HG03432 (cell line): ENCODE data around the gene HCFC2.

Source experiments
- ATAC-seq: cut with Tn5 transposase; IDR thresholded peaks from one replicate; pipeline ENCODE4 v1.9.1; 2021; ENCODE audit warnings: mild to moderate bottlenecking, moderate library complexity; ENCODE audit not compliant: unreplicated experiment

The HCFC2 gene

DNA sequence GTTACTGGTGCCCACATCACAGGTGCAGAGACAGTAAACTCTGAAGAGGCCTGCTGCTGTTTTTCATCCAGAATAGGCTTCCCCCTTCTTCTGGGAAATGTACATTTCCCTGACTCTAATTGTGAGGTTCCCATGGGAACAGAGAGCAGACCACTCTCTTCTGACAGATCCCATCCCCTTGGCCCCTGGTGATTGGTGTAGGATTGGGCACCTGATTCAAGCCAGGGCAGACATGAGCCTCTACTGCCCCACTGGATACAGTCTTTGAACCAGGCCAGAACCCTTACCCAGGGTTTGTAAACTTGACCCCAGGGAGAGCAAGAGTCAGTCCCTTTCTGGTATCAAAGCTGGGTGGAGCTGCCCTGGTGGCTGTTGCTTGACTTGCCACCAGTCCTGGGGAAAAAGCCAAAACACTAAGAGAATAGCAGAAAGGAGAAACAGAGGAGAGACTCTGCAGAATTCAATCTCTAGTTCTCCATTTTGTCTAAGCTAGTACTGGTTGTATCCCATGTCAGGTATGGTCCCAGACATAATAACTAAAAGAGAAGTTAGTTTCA, 88.4 kb downstream of the HCFC2 start:
- ATAC-seq: no peak

DNA sequence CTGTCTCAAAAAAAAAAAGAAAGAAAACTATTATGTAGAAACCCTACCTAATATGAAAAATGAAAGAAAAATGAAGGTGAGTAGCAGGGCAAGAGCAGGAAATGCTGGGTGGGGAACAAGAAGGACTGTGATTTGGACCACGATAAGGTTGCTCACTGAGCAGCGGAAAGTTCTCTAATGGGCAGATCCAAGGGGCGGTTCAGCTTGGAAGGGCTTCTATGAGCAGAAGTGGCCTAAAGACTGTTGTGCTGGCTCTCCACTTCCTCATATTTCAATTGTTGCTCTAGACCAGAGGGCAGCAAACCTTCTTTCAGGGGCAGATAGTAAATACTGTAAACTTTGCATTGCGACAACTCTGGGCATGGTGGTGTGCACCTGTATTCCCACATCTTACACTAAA, 90.0 kb downstream of the HCFC2 start:
- ATAC-seq: no peak

DNA sequence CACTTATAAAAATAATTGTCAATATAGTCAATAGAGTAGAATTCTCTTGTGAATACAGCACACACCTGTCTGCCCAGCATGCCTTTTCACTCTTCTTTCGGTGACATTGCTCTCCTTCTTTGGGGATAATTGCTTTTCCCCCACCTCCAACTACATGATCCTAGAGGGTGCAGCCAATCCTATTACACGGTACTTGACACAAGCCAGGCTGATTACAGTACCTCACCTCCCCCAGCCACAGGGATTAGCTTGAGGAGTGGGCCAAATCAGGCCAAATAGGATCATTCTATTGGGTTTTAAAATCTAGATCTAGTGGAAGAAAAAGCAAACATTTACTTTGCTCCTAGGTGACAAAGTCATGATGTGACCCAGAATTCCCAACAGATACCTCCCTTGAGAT, 90.5 kb downstream of the HCFC2 start:
- no peak for ATAC-seq
